Caco-2 (cell line): ENCODE measurements around the gene PDCD1. TPM values are rescaled to one million over a fixed set of nuclear protein-coding genes. Genes with fewer than 3 reads are reported as not detected.
A peak's percentile ranks its signal among the peaks of the same experiment; 100 is the strongest.

Experiments
- BruUV-seq: library from RNA; stranded (reverse); fragments of 400-500 nt; replicated peaks from 2 replicates; lab custom pipeline; 2021; lab: Mats Ljungman, UMichigan
- CTCF ChIA-PET: fragments of 300-600 bp; sonication (Branson Sonifier 250); formaldehyde crosslinking; loops from one replicate; lab custom pipeline; 2022; ENCODE audit warnings: antibody characterized with exemption; lab: Charles Lee
- POLR2A ChIA-PET: fragments of 300-600 bp; sonication (Branson Sonifier 250); formaldehyde crosslinking; loops from one replicate; lab custom pipeline; 2022; ENCODE audit warnings: antibody characterized with exemption; lab: Charles Lee
- DNase-seq, 2 experiments: peaks; one replicate each; pipeline versions ENCODE4 v3.0.0 to v3.0.0-alpha.2; 2020 to 2022
- H3K27me3 ChIP-seq: replicated peaks from 2 replicates; pipeline ENCODE4 v1.6.0; 2011; ENCODE audit warnings: low read length; ENCODE audit not compliant: control insufficient read depth, insufficient read depth
- H3K36me3 ChIP-seq: 2 replicates; pipeline ENCODE4 v1.5.1; 2011; ENCODE audit warnings: low read length; ENCODE audit not compliant: control insufficient read depth, insufficient read depth
- H3K4me1 ChIP-seq: fragments of 250-450 bp; sonication (Bioruptor Pico); 2 replicates; pipeline ENCODE4 v1.5.1; 2020; ENCODE audit warnings: mild to moderate bottlenecking
- H3K4me3 ChIP-seq: 2 replicates; pipeline ENCODE4 v1.5.1; 2011; ENCODE audit warnings: low read depth, mild to moderate bottlenecking, control low read depth, low read length
- H3K9me3 ChIP-seq: fragments of 250-450 bp; sonication (Bioruptor Pico); 2 replicates; pipeline ENCODE4 v1.5.1; 2020; ENCODE audit warnings: mild to moderate bottlenecking, moderate library complexity
- H3K27ac Mint-ChIP-seq: one replicate; pipeline ENCODE4 v1.8.0; 2022; ENCODE audit warnings: mixed read lengths; ENCODE audit not compliant: unreplicated experiment
- H3K27me3 Mint-ChIP-seq: one replicate; pipeline ENCODE4 v1.8.0; 2022; ENCODE audit warnings: mixed read lengths; ENCODE audit not compliant: insufficient read depth, unreplicated experiment
- H3K36me3 Mint-ChIP-seq: one replicate; pipeline ENCODE4 v1.8.0; 2022; ENCODE audit warnings: mild to moderate bottlenecking, mixed read lengths; ENCODE audit not compliant: insufficient read depth, unreplicated experiment
- H3K4me1 Mint-ChIP-seq: one replicate; pipeline ENCODE4 v1.8.0; 2022; ENCODE audit warnings: low read depth, mixed read lengths; ENCODE audit not compliant: unreplicated experiment
- H3K4me3 Mint-ChIP-seq: one replicate; pipeline ENCODE4 v1.8.0; 2022; ENCODE audit warnings: mild to moderate bottlenecking, moderate library complexity, mixed read lengths; ENCODE audit not compliant: unreplicated experiment
- H3K9me3 Mint-ChIP-seq: one replicate; pipeline ENCODE4 v1.8.0; 2022; ENCODE audit warnings: mixed read lengths; ENCODE audit not compliant: unreplicated experiment
- intact Hi-C: fragments of 100-400 bp; cut with micrococcal nuclease; formaldehyde crosslinking; loops from one replicate; pipeline ENCODE4 v1.10.0; 2022; ENCODE audit not compliant: unreplicated experiment
- total RNA-seq: library from RNA; stranded (reverse); gene quantifications from 2 replicates; pipeline ENCODE4 v1.2.3, GENCODE V29; 2022
- TF ChIP-seq, protein P1 (sequence below), 2 experiments: fragments of 200-600 bp in 1 of 2; IDR thresholded peaks; 1 replicate in 1 of 2; 2 replicates in 1 of 2; pipeline versions ENCODE4 v1.5.1 to v1.8.0; 2011 to 2022; ENCODE audit warnings: antibody characterized with exemption in 1 of 2, control low read depth in 1 of 2, inconsistent platforms in 1 of 2, low read depth in 1 of 2, low read length in 1 of 2, mild to moderate bottlenecking in 1 of 2, moderate library complexity in 1 of 2; ENCODE audit not compliant: insufficient read depth in 1 of 2, severe bottlenecking in 1 of 2, unreplicated experiment in 1 of 2

Gene PDCD1
- total RNA-seq, 1 experiment from 2014 or later: not detected

DNA sequence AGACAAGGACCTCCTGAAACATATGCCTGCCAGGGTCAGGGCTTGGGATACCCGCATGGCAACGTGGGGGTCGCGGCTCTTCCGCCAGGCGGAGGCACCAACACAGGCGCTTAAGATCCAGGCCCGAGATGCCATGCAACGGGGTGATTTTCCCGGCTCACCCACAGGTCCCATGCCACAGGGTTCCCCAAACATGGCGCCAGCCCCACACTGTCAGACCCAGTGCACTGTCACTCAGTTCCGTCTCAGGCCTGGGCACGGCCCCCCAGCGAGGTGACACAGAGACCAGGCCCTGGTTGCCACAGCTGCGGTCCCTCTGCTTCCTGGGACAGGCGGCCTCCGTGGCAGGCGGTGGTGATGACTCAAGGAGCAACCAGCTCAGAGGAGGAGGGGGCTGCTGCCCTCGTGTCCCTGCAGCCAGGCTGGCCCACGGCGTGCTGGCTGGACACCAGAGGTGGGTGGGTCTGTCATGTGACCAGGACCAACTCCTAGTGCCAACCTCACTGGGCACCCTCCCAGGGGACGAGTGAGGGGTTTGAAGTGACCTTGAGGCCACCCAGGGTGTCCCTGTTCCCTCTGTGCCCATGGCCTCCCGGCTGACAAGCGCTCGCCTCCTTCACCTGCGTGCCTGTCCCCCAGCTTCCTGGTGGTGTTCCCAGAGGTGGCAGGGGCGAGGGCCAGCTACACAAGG is 4.9 kb downstream of the PDCD1 start:
- Histone ChIP-seq H3K9me3 (no peaks in the 10 kb centered on the region), H3K4me3 (no peak overlapping the region), H3K36me3 (no peaks in the 10 kb centered on the region), H3K27me3 (no peaks in the 10 kb centered on the region), H3K4me1 (no peaks in the 10 kb centered on the region)
- BruUV-seq: no TSS peak
- TF ChIP-seq, protein P1, sequence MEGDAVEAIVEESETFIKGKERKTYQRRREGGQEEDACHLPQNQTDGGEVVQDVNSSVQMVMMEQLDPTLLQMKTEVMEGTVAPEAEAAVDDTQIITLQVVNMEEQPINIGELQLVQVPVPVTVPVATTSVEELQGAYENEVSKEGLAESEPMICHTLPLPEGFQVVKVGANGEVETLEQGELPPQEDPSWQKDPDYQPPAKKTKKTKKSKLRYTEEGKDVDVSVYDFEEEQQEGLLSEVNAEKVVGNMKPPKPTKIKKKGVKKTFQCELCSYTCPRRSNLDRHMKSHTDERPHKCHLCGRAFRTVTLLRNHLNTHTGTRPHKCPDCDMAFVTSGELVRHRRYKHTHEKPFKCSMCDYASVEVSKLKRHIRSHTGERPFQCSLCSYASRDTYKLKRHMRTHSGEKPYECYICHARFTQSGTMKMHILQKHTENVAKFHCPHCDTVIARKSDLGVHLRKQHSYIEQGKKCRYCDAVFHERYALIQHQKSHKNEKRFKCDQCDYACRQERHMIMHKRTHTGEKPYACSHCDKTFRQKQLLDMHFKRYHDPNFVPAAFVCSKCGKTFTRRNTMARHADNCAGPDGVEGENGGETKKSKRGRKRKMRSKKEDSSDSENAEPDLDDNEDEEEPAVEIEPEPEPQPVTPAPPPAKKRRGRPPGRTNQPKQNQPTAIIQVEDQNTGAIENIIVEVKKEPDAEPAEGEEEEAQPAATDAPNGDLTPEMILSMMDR (IDR thresholded peaks at IDR 0.05; ENCODE audit: insufficient read depth in 1 of 2, low read depth in 1 of 2, low read length in 1 of 2, severe bottlenecking in 1 of 2, unreplicated experiment in 1 of 2): no peak
- no peaks in the 10 kb centered on the region for H3K9me3 Mint-ChIP-seq
- H3K4me1 Mint-ChIP-seq: no peaks in the 10 kb centered on the region
- ChIA-PET CTCF (no interaction called here), POLR2A (no interaction called here)
- no peaks in the 10 kb centered on the region for H3K36me3 Mint-ChIP-seq
- H3K4me3 Mint-ChIP-seq: no peak overlapping the region
- DNase-seq: peak in 1 of 2 experiments; percentile 16
- intact Hi-C loops: no loop called here
- no peaks in the 10 kb centered on the region for H3K27me3 Mint-ChIP-seq
- no peak overlapping the region for H3K27ac Mint-ChIP-seq

DNA sequence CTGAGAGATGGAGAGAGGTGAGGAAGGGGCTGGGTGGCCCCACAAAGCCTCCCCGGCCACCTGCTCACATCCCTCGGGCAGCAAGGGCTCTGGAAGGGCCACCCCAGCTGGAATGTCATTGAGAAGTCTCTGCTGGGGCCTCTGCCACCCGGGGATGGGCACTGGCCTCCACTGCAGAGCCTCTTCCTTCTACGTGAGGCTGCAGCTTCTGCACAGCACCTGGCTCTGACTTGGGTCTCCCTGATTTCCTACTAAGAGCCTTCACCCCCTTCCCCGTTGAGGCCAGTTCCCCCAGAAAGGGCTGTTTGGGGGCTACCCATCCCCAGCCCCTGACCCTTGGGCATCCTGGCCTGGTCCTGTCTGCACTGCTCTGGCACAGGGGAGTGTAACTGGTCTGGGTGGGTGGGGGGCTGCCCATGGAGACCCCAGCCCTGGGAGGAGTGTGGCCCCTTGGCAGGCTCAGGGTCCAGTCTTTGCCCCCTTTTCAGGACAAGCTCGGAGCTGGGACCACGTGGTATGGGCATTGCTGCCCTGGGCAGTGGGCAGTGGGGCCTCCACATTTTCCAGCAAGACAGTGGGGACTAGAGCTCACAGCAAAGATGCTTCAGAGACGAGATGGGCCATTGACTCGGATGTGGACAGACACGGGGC is 5.6 kb downstream of the PDCD1 start:
- ChIA-PET POLR2A (no interaction called here), CTCF (no interaction called here)
- H3K4me1 Mint-ChIP-seq: no peaks in the 10 kb centered on the region

DNA sequence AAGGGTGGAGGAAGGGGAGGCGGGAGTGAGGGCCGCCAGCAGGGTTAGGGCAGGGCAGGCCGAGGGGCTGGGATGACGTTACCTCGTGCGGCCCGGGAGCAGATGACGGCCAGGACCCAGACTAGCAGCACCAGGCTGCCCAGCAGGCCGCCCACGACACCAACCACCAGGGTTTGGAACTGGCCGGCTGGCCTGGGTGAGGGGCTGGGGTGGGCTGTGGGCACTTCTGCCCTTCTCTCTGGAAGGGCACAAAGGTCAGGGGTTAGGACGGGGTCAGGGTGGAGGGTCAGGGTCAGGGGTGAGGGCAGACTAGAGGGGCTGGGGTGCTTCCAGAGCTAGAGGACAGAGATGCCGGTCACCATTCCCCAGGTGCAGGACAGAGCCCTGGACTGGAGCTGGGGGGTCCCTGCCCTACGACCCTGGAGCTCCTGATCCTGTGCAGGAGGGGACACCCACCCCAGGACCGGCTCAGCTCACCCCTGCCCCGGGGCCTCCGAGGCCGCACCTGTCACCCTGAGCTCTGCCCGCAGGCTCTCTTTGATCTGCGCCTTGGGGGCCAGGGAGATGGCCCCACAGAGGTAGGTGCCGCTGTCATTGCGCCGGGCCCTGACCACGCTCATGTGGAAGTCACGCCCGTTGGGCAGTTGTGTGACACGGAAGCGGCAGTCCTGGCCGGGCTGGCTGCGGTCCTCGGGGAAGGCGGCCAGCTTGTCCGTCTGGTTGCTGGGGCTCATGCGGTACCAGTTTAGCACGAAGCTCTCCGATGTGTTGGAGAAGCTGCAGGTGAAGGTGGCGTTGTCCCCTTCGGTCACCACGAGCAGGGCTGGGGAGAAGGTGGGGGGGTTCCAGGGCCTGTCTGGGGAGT is 6.3 kb downstream of the PDCD1 start:
- no peak overlapping the region for H3K4me3 Mint-ChIP-seq
- H3K9me3 Mint-ChIP-seq: no peaks in the 10 kb centered on the region
- no peaks in the 10 kb centered on the region for H3K36me3 Mint-ChIP-seq
- no TSS peak for BruUV-seq
- H3K27me3 Mint-ChIP-seq: no peaks in the 10 kb centered on the region
- ChIA-PET POLR2A (no interaction called here), CTCF (no interaction called here)
- H3K27ac Mint-ChIP-seq: no peak overlapping the region
- TF ChIP-seq, protein P1 (IDR thresholded peaks at IDR 0.05; ENCODE audit: insufficient read depth in 1 of 2, low read depth in 1 of 2, low read length in 1 of 2, severe bottlenecking in 1 of 2, unreplicated experiment in 1 of 2): no peak
- Histone ChIP-seq H3K4me1 (no peaks in the 10 kb centered on the region), H3K36me3 (no peaks in the 10 kb centered on the region), H3K27me3 (no peaks in the 10 kb centered on the region), H3K9me3 (no peaks in the 10 kb centered on the region), H3K4me3 (no peak overlapping the region)
- intact Hi-C loops: no loop called here
- H3K4me1 Mint-ChIP-seq: no peaks in the 10 kb centered on the region
- no peak for DNase-seq

More for the DNA sequence above, 5.6 kb downstream of the PDCD1 start:
- no peaks in the 10 kb centered on the region for H3K36me3 Mint-ChIP-seq
- BruUV-seq: no TSS peak
- no peaks in the 10 kb centered on the region for H3K36me3 ChIP-seq
- no peaks in the 10 kb centered on the region for H3K27me3 ChIP-seq
- H3K9me3 Mint-ChIP-seq: no peaks in the 10 kb centered on the region
- H3K4me1 ChIP-seq: no peaks in the 10 kb centered on the region
- intact Hi-C loops: no loop called here
- no peaks in the 10 kb centered on the region for H3K9me3 ChIP-seq
- no peak overlapping the region for H3K27ac Mint-ChIP-seq
- no peak overlapping the region for H3K4me3 Mint-ChIP-seq
- TF ChIP-seq, protein P1 (IDR thresholded peaks at IDR 0.05; ENCODE audit: insufficient read depth in 1 of 2, low read depth in 1 of 2, low read length in 1 of 2, severe bottlenecking in 1 of 2, unreplicated experiment in 1 of 2): no peak
- no peak overlapping the region for H3K4me3 ChIP-seq
- no peaks in the 10 kb centered on the region for H3K27me3 Mint-ChIP-seq
- DNase-seq: no peak
